SK-N-SH treated with all-trans-retinoic acid at 6 μM for 48 hours (cell line): ENCODE measurements around the gene FNDC3B.

Source experiments
- BACH2 ChIP-seq: fragments of 250-450 bp; sonication (Bioruptor Pico); IDR thresholded peaks from 2 replicates; pipeline ENCODE4 v1.9.0; 2021; ENCODE audit warnings: mild to moderate bottlenecking, borderline replicate concordance
- CREB5 ChIP-seq: fragments of 250-450 bp; sonication (Bioruptor Pico); IDR thresholded peaks from 2 replicates; pipeline ENCODE4 v1.5.1; 2020; ENCODE audit warnings: low read depth, mild to moderate bottlenecking, moderate library complexity
- CSRNP3 ChIP-seq: fragments of 250-450 bp; sonication (Bioruptor Pico); IDR thresholded peaks from 2 replicates; pipeline ENCODE4 v1.5.1; 2021; ENCODE audit warnings: mild to moderate bottlenecking, moderate library complexity
- ESRRG ChIP-seq: fragments of 250-450 bp; sonication (Bioruptor Pico); IDR thresholded peaks from 2 replicates; pipeline ENCODE4 v1.6.1; 2021; ENCODE audit warnings: mild to moderate bottlenecking
- ISL1 ChIP-seq: fragments of 250-450 bp; sonication (Bioruptor Pico); IDR thresholded peaks from 2 replicates; pipeline ENCODE4 v2.1.2; 2022; ENCODE audit warnings: mild to moderate bottlenecking, moderate library complexity
- OSR1 ChIP-seq: fragments of 250-450 bp; sonication (Bioruptor Pico); IDR thresholded peaks from 2 replicates; pipeline ENCODE4 v1.8.0; 2022; ENCODE audit warnings: moderate library complexity, mild to moderate bottlenecking, inconsistent platforms
- PATZ1 ChIP-seq: fragments of 250-450 bp; sonication (Bioruptor Pico); IDR thresholded peaks from 2 replicates; pipeline ENCODE4 v1.8.0; 2020; ENCODE audit warnings: mild to moderate bottlenecking, moderate library complexity, borderline replicate concordance
- RARB ChIP-seq: fragments of 250-450 bp; sonication (Bioruptor Pico); IDR thresholded peaks from 2 replicates; pipeline ENCODE4 v1.8.0; 2021; ENCODE audit warnings: mild to moderate bottlenecking, moderate library complexity
- SNAI2 ChIP-seq: fragments of 250-450 bp; sonication (Bioruptor Pico); IDR thresholded peaks from 2 replicates; pipeline ENCODE4 v1.5.0; 2020; ENCODE audit warnings: mild to moderate bottlenecking, moderate library complexity
- TCF4 ChIP-seq: fragments of 250-450 bp; sonication (Bioruptor Pico); IDR thresholded peaks from 2 replicates; pipeline ENCODE4 v1.8.0; 2021; ENCODE audit warnings: mild to moderate bottlenecking, moderate library complexity, borderline replicate concordance
- ZC3H10 ChIP-seq: fragments of 250-450 bp; sonication (Bioruptor Pico); IDR thresholded peaks from 2 replicates; pipeline ENCODE4 v1.5.1; 2021; ENCODE audit warnings: mild to moderate bottlenecking, moderate library complexity
- ZFP3 ChIP-seq: fragments of 250-450 bp; sonication (Bioruptor Pico); IDR thresholded peaks from 2 replicates; pipeline ENCODE4 v1.5.0; 2020; ENCODE audit warnings: mild to moderate bottlenecking, moderate library complexity
- ZNF70 ChIP-seq: fragments of 450-650 bp; formaldehyde crosslinking; IDR thresholded peaks from 2 replicates; pipeline ENCODE4 v1.5.0; 2020; ENCODE audit warnings: mild to moderate bottlenecking, moderate library complexity

GRCh38 chr3:172119266-172119969, 80.0 kb downstream of the FNDC3B start:
- no peak for TF ChIP-seq CREB5 (CRISPR knock-in tag)
- TF ChIP-seq RARB (CRISPR knock-in tag), result no peak
- no peak for TF ChIP-seq SNAI2
- TF ChIP-seq CSRNP3 (CRISPR knock-in tag), result no peak
- no peak for TF ChIP-seq OSR1 (CRISPR knock-in tag)
- TF ChIP-seq ZNF70 (CRISPR knock-in tag), result no peak
- TF ChIP-seq ISL1, result no peak
- no peak for TF ChIP-seq PATZ1
- TF ChIP-seq BACH2 (CRISPR knock-in tag), result no peak
- TF ChIP-seq ESRRG (CRISPR knock-in tag), result no peak
- no peak for TF ChIP-seq ZFP3
- TF ChIP-seq ZC3H10 (CRISPR knock-in tag), result no peak
- no peak for TF ChIP-seq TCF4
